H1 (cell line): Measurements from ENCODE around the gene HSD3B1. TPM values are rescaled to one million over a fixed set of nuclear protein-coding genes. Genes with fewer than 3 reads are reported as not detected.

Experiments used
- CTCF ChIA-PET: fragments of 300-600 bp; sonication (Branson Sonifier 250); formaldehyde crosslinking; loops from one replicate; lab custom pipeline; 2021; ENCODE audit not compliant: partially characterized antibody; lab: Charles Lee
- POLR2A ChIA-PET: fragments of 300-600 bp; sonication (Branson Sonifier 250); formaldehyde crosslinking; loops from one replicate; lab custom pipeline; 2021; ENCODE audit warnings: inconsistent platforms; ENCODE audit not compliant: partially characterized antibody; lab: Charles Lee
- DNase-seq, 2 experiments: peaks; one replicate each; pipeline versions ENCODE4 v3.0.0 to v3.0.0-alpha.2; 2010 to 2022; ENCODE audit warnings: low spot score in 2 of 2, low read depth in 1 of 2, mixed read lengths in 1 of 2
- FAIRE-seq: peaks from 2 replicates; lab custom pipeline; 2011; peaks lifted over from hg19 to GRCh38; lab: Jason Lieb, UNC
- H2AFZ ChIP-seq: 2 replicates; pipeline ENCODE4 v1.8.1; 2012; ENCODE audit warnings: low read length, inconsistent platforms
- H2AK5ac ChIP-seq: 2 replicates; pipeline ENCODE4 v1.6.1; 2013; ENCODE audit warnings: low read depth, low read length
- H2BK120ac ChIP-seq: replicated peaks from 2 replicates; pipeline ENCODE3; 2013; ENCODE audit warnings: low read depth, low read length, inconsistent platforms
- H2BK12ac ChIP-seq: 2 replicates; pipeline ENCODE4 v1.6.1; 2013; ENCODE audit warnings: low read depth, low read length
- H2BK15ac ChIP-seq: 2 replicates; pipeline ENCODE4 v1.6.1; 2013; ENCODE audit warnings: low read length
- H2BK20ac ChIP-seq: 2 replicates; pipeline ENCODE4 v1.6.1; 2013; ENCODE audit warnings: low read length
- H2BK5ac ChIP-seq: 2 replicates; pipeline ENCODE4 v1.6.1; 2013; ENCODE audit warnings: low read depth, low read length
- H3K14ac ChIP-seq: 2 replicates; pipeline ENCODE4 v1.6.1; 2013; ENCODE audit warnings: inconsistent platforms; ENCODE audit not compliant: insufficient read length
- H3K18ac ChIP-seq: 2 replicates; pipeline ENCODE4 v1.6.1; 2013; ENCODE audit warnings: low read length; ENCODE audit errors: extremely low read depth
- H3K23ac ChIP-seq: 2 replicates; pipeline ENCODE4 v1.6.1; 2013; ENCODE audit warnings: inconsistent platforms; ENCODE audit not compliant: insufficient read length
- H3K23me2 ChIP-seq: 2 replicates; pipeline ENCODE4 v1.6.1; 2013; ENCODE audit warnings: low read depth, low read length
- H3K27ac ChIP-seq: 2 replicates; pipeline ENCODE4 v1.6.1; 2011; ENCODE audit warnings: low read depth, low read length, inconsistent platforms
- H3K27me3 ChIP-seq, 4 experiments: replicated peaks in 1 of 4; 1 replicate in 1 of 4; 2 replicates in 3 of 4; pipeline versions ENCODE4 v1.6.1 to v1.8.1; 2011 to 2013; ENCODE audit warnings: low read length in 3 of 4, mild to moderate bottlenecking in 3 of 4, inconsistent platforms in 2 of 4, mixed read lengths in 2 of 4, moderate library complexity in 1 of 4; ENCODE audit not compliant: control insufficient read depth in 3 of 4, insufficient read depth in 3 of 4; ENCODE audit errors: extremely low read depth in 1 of 4
- H3K36me3 ChIP-seq, 4 experiments: 2 replicates each; pipeline versions ENCODE4 v1.6.1 to v1.8.1; 2011 to 2013; ENCODE audit warnings: mild to moderate bottlenecking in 4 of 4, low read length in 3 of 4, moderate library complexity in 2 of 4, control low read depth in 1 of 4, inconsistent platforms in 1 of 4; ENCODE audit not compliant: insufficient read depth in 4 of 4, control insufficient read depth in 2 of 4
- H3K4ac ChIP-seq: replicated peaks from 2 replicates; pipeline ENCODE3; 2013; ENCODE audit warnings: low read length, low read depth, mixed read lengths, inconsistent platforms; ENCODE audit not compliant: insufficient read length
- H3K4me1 ChIP-seq, 4 experiments: replicated peaks in 1 of 4; 1 replicate in 1 of 4; 2 replicates in 3 of 4; pipeline versions ENCODE4 v1.6.1 to v1.8.1; 2011 to 2013; ENCODE audit warnings: low read length in 3 of 4, inconsistent platforms in 2 of 4, mixed read lengths in 1 of 4; ENCODE audit not compliant: insufficient read depth in 4 of 4, control insufficient read depth in 3 of 4
- H3K4me2 ChIP-seq, 2 experiments: 2 replicates each; pipeline versions ENCODE4 v1.6.1 to v1.8.1; 2011 to 2013; ENCODE audit warnings: low read depth in 2 of 2, low read length in 2 of 2, control low read depth in 1 of 2, inconsistent platforms in 1 of 2, mild to moderate bottlenecking in 1 of 2; ENCODE audit not compliant: insufficient read depth in 1 of 2
- H3K4me3 ChIP-seq, 4 experiments: fragments of 200-600, 300-600 bp in 1 of 4; sonication (generic), shearing (Covaris generic), sonication (Bioruptor Twin) in 1 of 4; 2 replicates each; pipeline versions ENCODE4 v1.5.1 to v1.8.1; 2011 to 2016; ENCODE audit warnings: low read length in 4 of 4, low read depth in 3 of 4, control low read depth in 2 of 4, inconsistent platforms in 2 of 4, mild to moderate bottlenecking in 2 of 4, mixed read lengths in 1 of 4, moderate library complexity in 1 of 4; ENCODE audit not compliant: insufficient read depth in 2 of 4; ENCODE audit errors: extremely low read depth in 1 of 4
- H3K56ac ChIP-seq: replicated peaks from 2 replicates; pipeline ENCODE3; 2013; ENCODE audit warnings: low read depth, mild to moderate bottlenecking, mixed read lengths, low read length, inconsistent platforms; ENCODE audit not compliant: insufficient read length
- H3K79me1 ChIP-seq: 2 replicates; pipeline ENCODE4 v1.6.1; 2013; ENCODE audit warnings: low read depth, low read length, control low read depth
- H3K79me2 ChIP-seq, 2 experiments: 2 replicates each; pipeline versions ENCODE4 v1.6.1 to v1.8.1; 2012 to 2013; ENCODE audit warnings: low read length in 2 of 2, mild to moderate bottlenecking in 2 of 2, inconsistent platforms in 1 of 2; ENCODE audit not compliant: insufficient read depth in 2 of 2, control insufficient read depth in 1 of 2
- H3K9ac ChIP-seq, 4 experiments: replicated peaks in 1 of 4; 1 replicate in 1 of 4; 2 replicates in 3 of 4; pipeline versions ENCODE4 v1.6.1 to v1.8.1; 2011 to 2013; ENCODE audit warnings: low read depth in 3 of 4, low read length in 3 of 4, control low read depth in 2 of 4, mild to moderate bottlenecking in 2 of 4, moderate library complexity in 2 of 4, inconsistent platforms in 1 of 4; ENCODE audit errors: extremely low read depth in 1 of 4
- H3K9me3 ChIP-seq, 2 experiments: 2 replicates each; pipeline versions ENCODE4 v1.6.1 to v1.8.1; 2012 to 2013; ENCODE audit warnings: mild to moderate bottlenecking in 2 of 2, moderate library complexity in 2 of 2, control low read depth in 1 of 2, inconsistent platforms in 1 of 2, low read depth in 1 of 2, low read length in 1 of 2, mixed read lengths in 1 of 2; ENCODE audit not compliant: insufficient read depth in 2 of 2
- H4K20me1 ChIP-seq, 2 experiments: replicated peaks in 1 of 2; 2 replicates each; pipeline versions ENCODE3 to v1.8.1; 2011 to 2013; ENCODE audit warnings: inconsistent platforms in 2 of 2, low read length in 2 of 2, mild to moderate bottlenecking in 1 of 2; ENCODE audit not compliant: insufficient read depth in 2 of 2, control insufficient read depth in 1 of 2
- H4K5ac ChIP-seq: 2 replicates; pipeline ENCODE4 v1.6.1; 2013; ENCODE audit warnings: low read length, low read depth, mixed read lengths, inconsistent platforms; ENCODE audit not compliant: insufficient read length
- H4K8ac ChIP-seq: 2 replicates; pipeline ENCODE4 v1.8.0; 2013; ENCODE audit warnings: mild to moderate bottlenecking, moderate library complexity, low read length, inconsistent platforms; ENCODE audit not compliant: insufficient read depth; ENCODE audit errors: extremely low read depth
- H4K91ac ChIP-seq: replicated peaks from 2 replicates; pipeline ENCODE3; 2013; ENCODE audit warnings: low read length, mixed read lengths, inconsistent platforms; ENCODE audit not compliant: insufficient read length
- BCL11A ChIP-seq, 2 experiments: IDR thresholded peaks; one replicate each; pipeline ENCODE4 v1.6.1; 2011; ENCODE audit warnings: low read depth in 2 of 2, low read length in 2 of 2, mild to moderate bottlenecking in 2 of 2
- BRCA1 ChIP-seq: IDR thresholded peaks from 2 replicates; pipeline ENCODE4 v1.6.1; 2012; ENCODE audit warnings: low read depth, low read length, improper control_type of control experiment
- FOSL1 ChIP-seq: IDR thresholded peaks from 2 replicates; pipeline ENCODE4 v1.6.1; 2011; ENCODE audit warnings: mild to moderate bottlenecking, low read depth, low read length, moderate library complexity; ENCODE audit not compliant: insufficient read depth
- PHF8 ChIP-seq: fragments of 200-600 bp; sonication (generic); conservative IDR thresholded peaks from 2 replicates; pipeline ENCODE4 v1.7.1; 2012; ENCODE audit warnings: low read depth, mild to moderate bottlenecking, inconsistent platforms, low read length, moderate library complexity
- SP1 ChIP-seq: IDR thresholded peaks from 2 replicates; pipeline ENCODE4 v1.6.1; 2011; ENCODE audit warnings: low read depth, low read length
- WGBS, 2 experiments: shearing (Covaris generic) in 1 of 2; methylation state at CpG; one replicate each; pipeline versions ENCODE4 v1.1.6 to v1.1.7; 2013 to 2015; ENCODE audit warnings: low lambda C conversion rate in 2 of 2, mixed read lengths in 2 of 2, inconsistent platforms in 1 of 2, low coverage in 1 of 2, missing lambda C conversion rate in 1 of 2; ENCODE audit not compliant: insufficient replicate concordance in 2 of 2, insufficient coverage in 1 of 2, insufficient read length in 1 of 2; ENCODE audit errors: extremely low coverage in 1 of 2, missing lambda C conversion rate in 1 of 2; 5-methylcytosine and 5-hydroxymethylcytosine counted together
- polyA plus RNA-seq, 7 experiments: library from polyadenylated mRNA; depleted of rRNA in 3 of 7; stranded (reverse) in 5 of 7; unstranded in 2 of 7; fragments of >200 nt in 5 of 7; fragments of 200-250 nt in 2 of 7; gene quantifications; 1 replicate in 5 of 7; 2 replicates in 1 of 7; 4 replicates in 1 of 7; pipeline versions ENCODE4 v1.2.1 to v1.2.3, GENCODE V29; 2011 to 2013; ENCODE audit warnings: missing spikeins in 2 of 7, mixed read lengths in 2 of 7
- total RNA-seq: library from RNA; stranded (reverse); fragmentation: NEBNext Ultra II Directional; extraction: Animal tissue kit (Norgen Biotek cat#: 25700); gene quantifications from 2 replicates; pipeline ENCODE4 v1.2.1, GENCODE V29; 2021

The HSD3B1 gene
- total and polyA plus RNA-seq, 2 of the 8 experiments (the other 6 are each of a cell fraction or from before 2014, with no cell fraction given): not detected

GRCh38 chr1:119472080-119472818 lies 34.8 kb upstream of the HSD3B1 start:
- H4K5ac ChIP-seq: no peak overlapping the region
- H2BK12ac ChIP-seq: no peak overlapping the region
- DNase-seq: peak in 1 of 2 experiments; percentile 17
- H2BK15ac ChIP-seq: no peak overlapping the region
- H3K14ac ChIP-seq: no peak overlapping the region
- 90% methylated on average over 5 of the region's 5 CpGs; no CpG with 5 or more reads in 1 of the 2 experiments for WGBS, 2 experiments
- peaks cover 0 to 2% (median 0%) of the 10 kb centered on the region in 4 experiments; a peak in 1 of 7 replicates for H3K27me3 ChIP-seq
- H3K4ac ChIP-seq: no peak overlapping the region
- no peak overlapping the region for H2AK5ac ChIP-seq
- peaks cover 0 to 3% (median 3%) of the 10 kb centered on the region in 4 experiments; a peak in 4 of 7 replicates for H3K4me1 ChIP-seq
- no peak overlapping the region for H3K23ac ChIP-seq
- no peak overlapping the region for H3K4me2 ChIP-seq
- H3K18ac ChIP-seq: no peak overlapping the region
- ChIA-PET CTCF (interaction anchor here (0.7 to 3.2 kb wide), 13 partner anchors 9 to 197 kb away, joined by 3 to 10 read pairs (median 4); no protein-coding TSS in a partner anchor), POLR2A (no interaction called here)
- H3K27ac ChIP-seq: no peak overlapping the region
- no peak overlapping the region for H4K8ac ChIP-seq
- H3K79me1 ChIP-seq: no peaks in the 10 kb centered on the region
- no peaks in the 10 kb centered on the region for H3K36me3 ChIP-seq
- H3K79me2 ChIP-seq: no peaks in the 10 kb centered on the region
- H3K9ac ChIP-seq: no peak overlapping the region
- H2BK20ac ChIP-seq: no peak overlapping the region
- H2AFZ ChIP-seq: no peak overlapping the region
- no peaks in the 10 kb centered on the region for H3K9me3 ChIP-seq
- no peak for FAIRE-seq
- no peak overlapping the region for H4K91ac ChIP-seq
- H4K20me1 ChIP-seq: no peaks in the 10 kb centered on the region
- H3K4me3 ChIP-seq: no peak overlapping the region
- H3K23me2 ChIP-seq: no peaks in the 10 kb centered on the region
- H2BK120ac ChIP-seq: no peak overlapping the region
- H3K56ac ChIP-seq: no peak overlapping the region
- H2BK5ac ChIP-seq: no peak overlapping the region
- no peak for TF ChIP-seq PHF8
- no peak for TF ChIP-seq BCL11A (IDR thresholded peaks at IDR 0.05; ENCODE audit: low read depth in 2 of 2, low read length in 2 of 2)
- no peak for TF ChIP-seq BRCA1
- TF ChIP-seq FOSL1: no peak
- TF ChIP-seq SP1: no peak
